ENCODE results near the gene CERS6.

GRCh38 chr2:168468354-168468753 is 12.3 kb downstream of the CERS6 start:
- no peak for TF ChIP-seq CTCF (IDR thresholded peaks at IDR 0.05 in 8 of 11, conservative IDR thresholded peaks at IDR 0.05 in 3 of 11)
- TF ChIP-seq POLR2A (IDR thresholded peaks at IDR 0.05): no peak
- no peak for TF ChIP-seq POLR2AphosphoS5 (IDR thresholded peaks at IDR 0.05)

Data from spleen (tissue), 7 donors.